Hepatic stellate cell (primary cell): ENCODE data around the gene ARHGAP26.
A peak's percentile ranks its signal among the peaks of the same experiment; 100 is the strongest.
"Not testable (repeated sequence)": the region's sequence is repeated elsewhere in the genome, so short reads cannot be mapped to it uniquely, and the experiment has no call there.

Experiments used
- DNase-seq: peaks from one replicate; pipeline ENCODE4 v3.0.0; 2011; ENCODE audit warnings: low spot score

The ARHGAP26 gene

DNA sequence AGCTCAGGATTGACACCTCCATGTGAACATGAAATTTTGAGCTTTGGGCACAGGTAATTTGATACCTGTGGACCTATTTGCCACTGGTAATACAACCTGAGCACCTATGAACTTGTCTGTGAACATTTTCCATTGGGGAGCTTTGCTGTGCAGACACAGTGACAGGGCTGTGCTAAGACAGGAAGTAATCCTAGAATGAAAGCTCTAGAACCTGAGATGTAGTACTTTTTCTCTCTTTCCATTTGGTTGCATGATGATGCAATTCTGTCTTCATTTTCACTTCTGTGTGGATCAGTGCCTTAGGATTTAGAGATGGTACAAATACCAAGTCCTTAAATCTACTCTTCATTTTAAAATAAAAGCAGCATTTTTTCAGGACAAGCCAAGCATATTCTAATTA lies 416.4 kb downstream of the ARHGAP26 start:
- no peak for DNase-seq

DNA sequence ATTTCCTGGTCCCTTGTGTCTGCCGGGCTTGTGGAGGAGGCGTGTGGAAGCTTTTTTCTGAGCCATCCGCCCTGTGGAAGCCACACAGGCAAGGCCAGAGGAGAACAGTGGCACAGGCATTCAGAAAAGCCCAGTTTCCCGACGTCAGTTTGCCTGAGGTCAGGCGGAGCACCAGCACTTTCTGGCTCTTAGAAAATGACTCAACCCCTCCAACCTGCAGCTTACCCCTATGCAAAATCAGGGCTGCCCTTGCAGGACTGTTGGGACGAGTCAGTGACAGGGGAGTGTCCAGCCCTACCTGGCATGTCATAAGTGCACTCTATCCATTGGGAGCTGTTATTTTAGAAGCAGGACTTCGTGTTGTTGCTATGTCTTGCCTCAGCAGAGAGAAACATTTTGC lies 417.3 kb downstream of the ARHGAP26 start:
- DNase-seq: no peak

DNA sequence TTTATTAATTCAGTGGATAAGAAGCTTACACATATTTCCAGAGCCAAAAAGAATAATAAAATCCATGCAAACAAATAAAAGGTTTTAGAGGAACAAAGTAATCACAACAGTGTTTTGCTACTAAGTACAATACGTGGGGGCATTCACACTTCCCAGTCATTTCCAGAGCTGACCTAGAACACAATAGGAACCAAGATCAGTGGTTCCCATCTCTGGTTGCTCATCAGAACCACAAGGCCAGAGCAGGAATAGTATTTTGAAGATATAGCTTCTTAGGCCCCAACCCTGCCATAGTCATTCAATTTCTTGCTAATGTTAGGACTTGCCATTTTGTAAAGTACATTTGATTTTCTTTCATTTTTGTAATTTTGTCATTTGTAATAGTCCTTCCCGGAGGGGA lies 417.9 kb downstream of the ARHGAP26 start:
- DNase-seq: no peak

DNA sequence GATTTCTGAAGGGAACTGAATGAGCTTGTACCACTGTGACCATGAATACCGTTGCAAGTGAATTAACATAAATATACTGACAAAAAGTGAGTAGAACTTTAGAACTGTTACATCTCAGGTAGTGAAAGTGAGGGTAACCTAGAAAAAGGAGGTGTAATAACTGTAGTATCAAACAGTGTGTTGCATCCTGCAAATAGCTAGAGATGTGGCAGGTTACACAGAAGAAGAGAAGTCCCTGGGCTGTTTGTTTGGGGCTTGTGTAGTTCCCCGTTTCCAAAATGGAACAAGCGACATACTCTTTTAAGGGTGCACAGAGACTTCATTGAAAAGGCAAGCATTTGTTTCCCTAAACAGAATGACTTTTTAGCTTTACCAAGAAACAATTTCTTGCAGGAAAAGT lies 418.5 kb downstream of the ARHGAP26 start:
- DNase-seq: no peak

DNA sequence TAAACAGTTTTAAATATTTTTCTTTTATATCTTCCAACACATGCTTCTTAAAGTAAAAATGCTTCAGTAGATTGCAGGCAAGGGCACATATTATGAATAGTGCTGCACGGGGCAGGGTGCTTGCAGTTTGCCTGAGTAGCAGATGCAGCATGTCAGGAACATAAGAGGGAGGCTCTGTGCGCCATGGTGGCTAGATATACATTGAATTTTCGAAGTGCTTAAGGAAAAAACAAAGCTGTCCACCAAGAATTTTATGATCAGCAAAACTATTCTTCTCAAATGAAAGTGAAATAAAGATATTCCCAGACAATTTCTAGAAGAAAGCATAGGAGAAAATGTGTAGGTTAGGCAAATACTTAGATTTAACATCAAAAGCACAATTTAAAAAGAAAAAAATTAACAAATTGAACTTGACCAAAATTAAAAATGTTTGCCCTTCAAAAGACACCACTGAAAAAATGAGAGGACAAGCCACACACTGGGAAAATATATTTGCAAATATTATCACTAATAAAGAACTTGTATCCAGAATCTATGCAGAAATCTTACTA lies 420.2 kb downstream of the ARHGAP26 start:
- no peak for DNase-seq

DNA sequence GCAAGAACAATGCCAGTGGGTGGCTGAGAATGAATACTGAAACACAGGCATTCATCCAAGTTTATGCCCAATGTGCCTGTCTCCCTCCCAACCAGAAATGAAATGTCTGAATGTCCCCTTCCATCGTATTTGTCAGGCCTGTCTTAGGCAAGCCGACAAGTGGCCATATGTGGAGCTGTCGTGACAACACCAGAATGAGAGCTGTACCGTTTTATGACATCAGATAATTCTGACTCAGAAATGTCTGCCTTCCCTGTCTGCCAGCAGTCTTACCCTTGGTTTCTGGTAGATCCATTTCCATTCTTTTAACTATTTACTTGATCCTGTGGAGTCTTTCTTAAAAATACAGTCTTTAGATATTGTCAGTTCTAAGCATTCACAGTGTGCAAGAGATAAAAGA lies 421.5 kb downstream of the ARHGAP26 start:
- DNase-seq: no peak

DNA sequence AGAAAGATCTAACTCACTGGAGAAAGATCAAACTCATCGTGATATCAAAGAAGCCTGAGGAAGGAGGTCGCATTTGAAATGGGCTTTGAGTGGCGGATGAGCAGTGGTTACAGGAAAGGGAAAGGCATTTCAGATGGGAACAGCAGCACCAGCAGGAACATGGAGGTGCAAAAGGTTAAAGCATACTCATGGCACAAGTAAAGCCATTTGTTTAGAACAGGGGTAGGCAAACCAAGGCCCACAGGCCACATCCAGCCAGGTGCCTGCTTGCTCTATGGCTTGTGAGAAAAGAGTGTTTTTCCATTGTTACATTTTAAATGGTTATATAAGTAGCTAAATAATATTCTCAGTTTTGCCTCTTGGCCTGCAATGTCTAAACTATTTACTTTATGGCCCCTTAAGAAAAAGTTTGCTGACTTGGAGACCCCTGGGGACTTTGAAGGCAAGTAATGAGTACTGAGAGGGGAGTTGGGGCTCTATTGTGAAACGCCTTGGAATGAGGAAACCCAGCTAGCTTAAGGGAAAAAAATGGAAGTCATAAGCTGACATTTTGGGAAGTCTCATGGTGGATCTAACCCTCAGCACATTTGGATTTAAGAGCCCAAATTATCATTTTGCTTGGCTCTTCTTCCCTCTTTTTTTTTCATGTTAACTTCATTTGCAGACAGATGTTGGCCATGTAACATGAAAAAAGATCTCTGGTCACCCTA lies 422.2 kb downstream of the ARHGAP26 start:
- DNase-seq: no peak

DNA sequence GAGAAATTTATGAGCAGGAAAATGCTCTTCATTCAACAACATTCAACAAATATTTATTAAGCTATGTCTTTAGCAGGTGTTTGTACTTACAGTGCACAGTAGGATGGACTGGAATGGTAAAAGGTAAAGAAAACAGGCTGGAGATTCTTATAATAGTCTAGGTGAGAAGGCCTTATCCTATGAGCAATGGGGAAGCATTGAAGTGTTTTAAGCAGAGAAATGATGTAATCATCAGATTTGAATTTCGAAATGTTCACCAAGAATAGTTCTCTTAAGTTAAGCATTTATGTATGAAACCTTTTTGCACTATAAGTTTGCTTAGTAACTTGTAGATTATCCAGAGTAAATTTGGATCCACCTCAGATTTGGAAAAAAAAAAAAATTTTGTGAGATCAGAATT lies 424.0 kb downstream of the ARHGAP26 start:
- no peak for DNase-seq

DNA sequence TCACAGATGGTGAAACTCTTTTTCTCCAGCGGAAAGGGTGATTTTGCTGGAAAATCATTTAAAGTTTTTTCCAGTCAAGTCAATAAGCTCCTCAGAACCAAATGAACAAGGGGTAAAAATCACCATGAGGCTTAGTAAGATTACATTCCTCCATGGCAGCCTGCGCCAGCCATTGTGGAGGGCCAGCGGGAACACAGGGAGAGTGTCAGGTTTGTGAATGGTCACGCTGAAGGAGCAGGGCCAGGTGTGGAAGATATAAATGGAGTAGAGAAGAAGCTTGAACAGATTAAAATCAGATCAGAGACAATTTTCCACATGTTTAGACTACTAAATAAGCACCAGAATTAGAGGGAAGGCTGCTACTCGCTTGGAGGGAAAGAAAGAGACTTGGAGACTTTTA lies 424.5 kb downstream of the ARHGAP26 start:
- DNase-seq: no peak

DNA sequence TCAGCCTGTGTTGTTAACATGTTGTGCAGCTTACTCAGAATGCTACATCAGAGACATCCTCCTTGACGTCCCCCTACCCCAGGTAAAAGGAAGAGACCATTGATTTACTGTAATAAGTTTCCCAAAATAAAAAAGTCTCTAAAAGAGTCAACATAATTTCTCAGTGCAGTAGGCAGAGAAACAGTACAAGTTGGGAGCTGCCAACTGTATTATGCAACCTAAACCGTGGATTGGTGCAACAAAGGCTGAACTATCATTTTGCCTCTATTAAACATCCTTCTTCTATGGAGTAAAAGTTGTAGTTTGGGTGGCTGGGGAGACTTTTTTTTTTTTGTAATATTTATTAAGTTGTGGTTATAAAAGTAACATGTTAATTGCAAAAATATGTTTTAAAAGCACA lies 425.3 kb downstream of the ARHGAP26 start:
- DNase-seq: no peak

DNA sequence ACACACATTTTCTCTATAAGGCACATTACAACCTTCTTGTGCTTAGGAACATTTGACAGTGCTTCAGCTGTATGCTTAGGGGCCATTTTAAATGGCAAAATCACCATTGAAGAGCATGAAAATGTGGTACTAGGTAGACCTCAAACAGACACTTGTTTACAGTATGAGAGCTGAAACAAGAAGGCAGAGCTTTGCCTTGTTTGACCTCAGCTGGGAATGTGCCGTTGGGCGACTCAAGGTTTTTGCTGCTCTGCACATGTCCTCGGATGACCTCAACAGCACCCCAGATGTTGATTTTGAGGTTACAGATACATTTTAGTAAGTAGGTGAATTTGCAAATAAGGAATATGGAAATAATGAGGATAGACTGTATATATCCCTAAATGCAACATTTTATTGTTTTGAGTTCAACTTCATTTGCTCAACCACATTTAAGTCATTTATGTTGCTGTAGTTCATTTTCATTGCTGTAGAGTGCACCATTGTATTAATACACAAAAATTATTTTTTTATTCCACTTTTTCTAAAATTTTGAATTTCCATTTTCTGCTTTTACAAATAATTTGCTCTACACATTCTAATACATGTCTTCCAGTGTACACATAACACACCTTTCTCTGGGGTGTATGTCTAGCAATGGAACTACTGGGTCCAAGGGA lies 426.6 kb downstream of the ARHGAP26 start:
- no peak for DNase-seq

DNA sequence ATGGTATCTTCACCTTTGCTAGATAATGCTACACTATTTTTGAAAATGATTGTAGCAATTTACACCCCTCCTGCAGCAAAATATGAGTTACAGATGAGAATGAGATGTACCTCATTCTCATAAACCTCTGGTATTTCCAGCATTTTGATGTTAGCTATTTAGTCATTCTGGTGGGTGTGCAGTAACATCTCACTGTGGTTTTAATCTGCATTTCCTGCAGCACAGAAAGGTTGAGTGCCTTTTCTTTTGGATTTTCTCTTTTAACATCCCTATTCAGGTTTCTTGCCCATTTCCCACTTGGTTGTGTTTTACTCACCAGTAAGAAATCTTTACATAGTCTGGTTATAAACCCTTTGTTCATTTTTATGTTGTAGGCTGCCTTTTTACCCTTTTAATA lies 427.1 kb downstream of the ARHGAP26 start:
- DNase-seq: no peak

DNA sequence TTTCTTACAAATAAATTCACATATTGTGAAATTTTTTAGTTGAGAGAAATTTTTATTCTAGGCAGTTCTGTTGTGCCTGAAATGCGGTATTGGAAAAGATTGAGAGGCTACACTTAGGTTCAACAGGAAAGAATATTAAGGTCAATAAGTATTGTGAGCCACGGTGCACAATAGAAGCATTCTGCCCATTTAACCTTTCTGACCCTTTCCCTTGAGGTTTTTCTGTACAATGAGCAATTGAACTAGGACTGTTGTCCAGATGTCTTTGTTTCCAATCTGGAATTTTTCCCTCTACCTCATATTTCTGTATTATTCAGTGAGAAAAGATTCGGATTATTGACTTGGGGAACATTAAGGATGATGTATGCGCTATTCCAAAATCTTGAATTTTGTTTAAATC lies 428.2 kb downstream of the ARHGAP26 start:
- no peak for DNase-seq

DNA sequence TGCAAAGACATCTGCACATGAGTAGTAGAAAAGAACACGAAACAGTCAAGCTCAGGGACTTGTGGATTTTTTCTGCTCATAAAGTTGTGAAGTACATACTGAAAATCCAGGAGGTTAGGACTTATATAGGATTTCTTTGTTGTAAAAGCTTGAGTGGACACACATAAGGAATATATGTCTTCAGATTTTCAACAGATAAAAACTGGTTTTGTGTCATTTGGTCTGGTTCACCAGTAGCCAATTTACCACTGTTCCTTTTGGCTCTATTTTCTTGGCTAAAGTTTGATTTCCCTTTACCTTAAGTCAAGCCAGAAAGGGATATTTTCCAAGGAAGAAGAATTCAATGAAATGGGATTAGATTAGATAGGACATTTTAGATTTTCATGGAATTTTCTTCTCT lies 429.0 kb downstream of the ARHGAP26 start:
- DNase-seq: no peak

DNA sequence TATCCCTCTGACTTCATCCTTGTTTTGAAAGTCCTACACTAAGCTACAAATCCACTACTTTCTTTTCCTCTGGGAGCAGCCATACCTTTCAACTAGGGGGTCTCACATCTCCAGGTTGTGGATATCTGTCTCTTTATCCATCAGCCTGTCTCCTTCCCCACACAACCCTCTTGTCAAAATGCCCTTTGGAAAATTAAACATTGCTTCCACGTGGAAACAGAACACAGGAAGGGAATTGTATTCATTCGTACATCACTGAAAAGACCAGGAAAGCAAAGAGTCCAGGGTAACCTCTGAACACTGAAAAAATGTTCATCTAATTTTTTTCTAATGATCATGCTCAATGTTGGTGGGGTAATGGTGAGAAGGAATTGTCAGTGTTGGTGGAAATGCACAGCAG lies 429.7 kb downstream of the ARHGAP26 start:
- no peak for DNase-seq

DNA sequence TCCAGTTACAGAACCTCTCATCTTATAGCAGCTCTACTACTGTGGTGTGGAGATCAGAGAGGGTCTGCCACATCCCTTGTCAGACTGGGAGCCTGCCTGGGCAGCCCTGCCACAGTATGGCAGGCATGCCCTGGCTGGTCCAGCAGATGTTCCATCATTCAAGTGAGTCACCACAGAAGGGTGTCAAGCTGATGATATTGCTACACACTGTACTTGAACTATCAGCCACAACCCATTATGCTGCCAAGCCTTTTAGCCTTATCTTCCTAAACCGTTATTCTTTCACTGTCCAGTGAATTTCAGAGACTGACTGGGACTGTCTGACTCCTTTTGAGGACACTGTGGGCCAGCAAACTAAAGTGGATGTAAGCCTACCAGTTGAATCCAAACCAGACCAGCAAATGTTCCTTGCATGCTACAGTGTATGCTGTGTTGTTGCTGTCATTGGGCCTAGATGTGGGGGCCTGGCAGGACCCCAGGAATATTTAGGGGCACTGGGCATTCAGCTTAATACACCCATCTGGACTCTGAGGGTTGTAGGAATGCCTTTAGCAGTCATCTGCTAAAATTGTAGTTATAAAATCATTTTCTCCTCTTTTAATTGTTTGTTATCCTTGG lies 430.7 kb downstream of the ARHGAP26 start:
- DNase-seq: peak; percentile 15

DNA sequence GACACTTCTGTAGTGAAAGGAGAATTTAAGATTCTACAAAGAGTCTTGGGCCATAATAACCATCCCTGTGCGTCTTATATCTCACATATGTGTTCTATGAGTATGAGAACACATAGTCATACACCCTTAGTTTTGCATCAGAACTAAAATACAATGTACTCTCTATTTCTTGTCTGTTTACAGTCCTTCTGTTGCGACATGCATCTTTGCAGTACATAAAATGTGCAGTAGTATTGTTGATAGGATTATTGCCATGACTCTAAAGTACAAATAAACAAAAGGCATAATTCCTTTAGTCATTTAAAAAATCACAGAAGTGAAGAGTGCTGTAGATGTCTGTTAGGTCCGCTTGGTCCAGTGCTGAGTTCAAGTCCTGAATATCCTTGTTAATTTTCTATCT lies 431.4 kb downstream of the ARHGAP26 start:
- no peak for DNase-seq

DNA sequence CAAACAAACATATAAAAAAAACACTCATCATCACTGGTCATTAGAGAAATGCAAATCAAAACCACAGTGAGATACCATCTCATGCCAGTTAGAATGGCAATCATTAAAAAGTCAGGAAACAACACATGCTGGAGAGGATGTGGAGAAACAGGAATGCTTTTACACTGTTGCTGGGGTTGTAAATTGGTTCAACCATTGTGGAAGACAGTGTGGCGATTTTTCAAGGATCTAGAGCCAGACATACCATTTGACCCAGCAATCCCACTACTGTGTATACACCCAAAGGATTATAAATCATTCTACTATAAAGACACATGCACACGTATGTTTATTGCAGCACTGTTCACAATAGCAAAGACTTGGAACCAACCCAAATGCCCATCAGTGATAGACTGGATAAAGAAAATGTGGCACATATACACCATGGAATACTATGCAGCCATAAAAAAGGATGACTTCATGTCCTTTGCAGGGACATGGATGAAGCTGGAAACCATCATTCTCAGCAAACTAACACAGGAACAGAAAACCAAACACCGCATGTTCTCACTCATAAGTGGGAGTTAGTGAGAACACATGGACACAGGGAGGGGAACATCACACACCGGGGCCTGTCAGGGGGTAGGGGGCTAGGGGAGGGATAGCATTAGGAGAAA lies 433.3 kb downstream of the ARHGAP26 start:
- not testable (repeated sequence) for DNase-seq

DNA sequence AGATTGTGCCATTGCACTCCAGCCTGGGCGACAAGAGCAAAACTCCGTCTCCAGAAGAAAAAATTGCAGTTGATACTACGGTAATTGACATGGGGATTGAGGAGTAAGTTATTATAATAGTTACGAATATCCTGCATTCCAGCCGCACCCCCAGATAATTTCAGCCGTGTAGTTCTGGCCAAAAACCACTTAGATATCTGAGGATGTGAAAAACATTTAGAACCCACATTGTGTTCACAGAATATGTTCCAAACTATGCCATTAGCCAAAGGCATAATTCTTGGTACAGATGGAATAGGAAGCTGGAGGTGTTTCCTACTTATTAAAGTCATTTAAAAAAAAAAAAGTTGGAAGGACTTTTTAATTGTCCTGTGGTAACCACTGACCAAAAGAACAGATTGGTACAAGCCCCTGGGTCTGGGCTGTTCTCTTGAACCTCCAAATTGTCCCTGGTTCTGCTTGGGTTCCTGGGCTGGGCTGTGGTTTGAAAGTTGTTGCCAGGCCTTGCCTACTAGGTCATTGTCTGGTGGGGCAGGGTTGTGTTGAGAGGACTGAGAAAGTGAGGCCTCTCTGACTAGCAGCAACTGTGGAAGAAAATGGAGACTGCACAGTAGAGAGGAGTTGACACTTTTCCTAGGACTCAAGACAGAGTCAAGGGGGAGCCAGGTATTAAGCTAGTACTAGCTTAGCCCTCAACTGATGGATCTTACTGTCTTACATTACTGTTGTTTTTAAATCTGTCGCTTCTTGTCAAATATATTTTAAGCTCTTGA lies 434.5 kb downstream of the ARHGAP26 start:
- DNase-seq: no peak

DNA sequence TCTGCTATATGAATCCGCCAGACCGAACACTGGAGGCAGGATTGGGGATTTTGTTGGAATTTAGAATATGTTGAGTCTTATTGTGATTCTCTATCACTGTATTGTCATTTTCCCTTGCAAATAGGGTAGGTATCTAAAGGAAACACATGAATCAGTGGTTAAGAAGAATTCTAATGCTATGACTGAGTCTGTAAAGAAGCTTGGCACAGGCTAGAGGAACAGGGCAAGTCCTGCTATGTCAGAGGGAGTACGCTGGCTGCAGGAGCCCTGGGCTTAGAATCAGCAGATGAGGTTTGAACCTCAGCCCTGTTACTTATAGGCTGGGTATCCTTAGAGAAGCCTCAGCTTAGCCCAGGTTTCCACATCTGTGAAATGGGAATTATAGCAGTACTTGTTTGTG lies 435.2 kb downstream of the ARHGAP26 start:
- DNase-seq: peak; percentile 79

DNA sequence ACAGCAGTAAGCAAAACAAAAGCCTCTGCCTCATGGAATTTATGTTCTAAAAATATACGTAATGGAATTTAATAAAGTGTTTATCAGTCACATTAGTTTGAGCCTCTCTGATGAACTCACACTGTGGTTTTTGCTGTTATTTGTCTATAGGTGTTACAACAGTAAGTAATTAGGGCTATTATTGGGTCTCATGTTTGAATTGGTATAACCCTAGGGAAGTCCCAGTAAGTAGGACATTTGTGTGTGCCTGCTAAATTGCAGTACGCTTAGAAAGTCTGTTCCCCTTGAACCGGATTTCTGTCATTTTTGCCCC lies 435.7 kb downstream of the ARHGAP26 start:
- DNase-seq: no peak
